Panc1 (cell line): ENCODE measurements around the gene ITLN2.

Experiments
- CTCF ChIP-seq: fragments of 450-650 bp; IDR thresholded peaks from 2 replicates; pipeline ENCODE4 v1.5.1; 2017; ENCODE audit warnings: mild to moderate bottlenecking
- POLR2AphosphoS5 ChIP-seq: IDR thresholded peaks from 2 replicates; pipeline ENCODE4 v1.6.1; 2012; ENCODE audit warnings: mild to moderate bottlenecking, low read depth, low read length, moderate library complexity
- TCF7L2 ChIP-seq: IDR thresholded peaks from 2 replicates; pipeline ENCODE4 v1.6.1; 2011; ENCODE audit warnings: mild to moderate bottlenecking, low read depth, low read length, inconsistent platforms
- TF ChIP-seq, protein P1 (sequence below), 2 experiments: IDR thresholded peaks; 2 replicates each; pipeline ENCODE4 v1.6.1; 2011 to 2012; ENCODE audit warnings: low read depth in 2 of 2, control low read depth in 1 of 2, low read length in 1 of 2, mild to moderate bottlenecking in 1 of 2, moderate library complexity in 1 of 2; ENCODE audit not compliant: insufficient read depth in 1 of 2

- TF ChIP-seq CTCF (no peak), POLR2AphosphoS5 (no peak), TCF7L2 (no peak)
- TF ChIP-seq, protein P1, sequence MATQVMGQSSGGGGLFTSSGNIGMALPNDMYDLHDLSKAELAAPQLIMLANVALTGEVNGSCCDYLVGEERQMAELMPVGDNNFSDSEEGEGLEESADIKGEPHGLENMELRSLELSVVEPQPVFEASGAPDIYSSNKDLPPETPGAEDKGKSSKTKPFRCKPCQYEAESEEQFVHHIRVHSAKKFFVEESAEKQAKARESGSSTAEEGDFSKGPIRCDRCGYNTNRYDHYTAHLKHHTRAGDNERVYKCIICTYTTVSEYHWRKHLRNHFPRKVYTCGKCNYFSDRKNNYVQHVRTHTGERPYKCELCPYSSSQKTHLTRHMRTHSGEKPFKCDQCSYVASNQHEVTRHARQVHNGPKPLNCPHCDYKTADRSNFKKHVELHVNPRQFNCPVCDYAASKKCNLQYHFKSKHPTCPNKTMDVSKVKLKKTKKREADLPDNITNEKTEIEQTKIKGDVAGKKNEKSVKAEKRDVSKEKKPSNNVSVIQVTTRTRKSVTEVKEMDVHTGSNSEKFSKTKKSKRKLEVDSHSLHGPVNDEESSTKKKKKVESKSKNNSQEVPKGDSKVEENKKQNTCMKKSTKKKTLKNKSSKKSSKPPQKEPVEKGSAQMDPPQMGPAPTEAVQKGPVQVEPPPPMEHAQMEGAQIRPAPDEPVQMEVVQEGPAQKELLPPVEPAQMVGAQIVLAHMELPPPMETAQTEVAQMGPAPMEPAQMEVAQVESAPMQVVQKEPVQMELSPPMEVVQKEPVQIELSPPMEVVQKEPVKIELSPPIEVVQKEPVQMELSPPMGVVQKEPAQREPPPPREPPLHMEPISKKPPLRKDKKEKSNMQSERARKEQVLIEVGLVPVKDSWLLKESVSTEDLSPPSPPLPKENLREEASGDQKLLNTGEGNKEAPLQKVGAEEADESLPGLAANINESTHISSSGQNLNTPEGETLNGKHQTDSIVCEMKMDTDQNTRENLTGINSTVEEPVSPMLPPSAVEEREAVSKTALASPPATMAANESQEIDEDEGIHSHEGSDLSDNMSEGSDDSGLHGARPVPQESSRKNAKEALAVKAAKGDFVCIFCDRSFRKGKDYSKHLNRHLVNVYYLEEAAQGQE (IDR thresholded peaks at IDR 0.05; ENCODE audit: insufficient read depth in 1 of 2, low read depth in 2 of 2, low read length in 1 of 2): no peak
Observed at GRCh38 chr1:160905617-160905989, 49.0 kb downstream of the ITLN2 start.
